GM10266 (cell line): ENCODE results near the gene USP24.
"Not testable (repeated sequence)": the region's sequence is repeated elsewhere in the genome, so short reads cannot be mapped to it uniquely, and the experiment has no call there.

ENCODE experiments used
- DNase-seq: peaks from one replicate; pipeline ENCODE4 v3.0.0; 2012; ENCODE audit errors: extremely low spot score
- TF ChIP-seq, protein P1 (sequence below): IDR thresholded peaks from 2 replicates; pipeline ENCODE4 v1.5.1; 2012; ENCODE audit warnings: mild to moderate bottlenecking, low read depth; ENCODE audit not compliant: control insufficient read depth, insufficient read depth; ENCODE audit errors: missing control alignments

Gene USP24

DNA sequence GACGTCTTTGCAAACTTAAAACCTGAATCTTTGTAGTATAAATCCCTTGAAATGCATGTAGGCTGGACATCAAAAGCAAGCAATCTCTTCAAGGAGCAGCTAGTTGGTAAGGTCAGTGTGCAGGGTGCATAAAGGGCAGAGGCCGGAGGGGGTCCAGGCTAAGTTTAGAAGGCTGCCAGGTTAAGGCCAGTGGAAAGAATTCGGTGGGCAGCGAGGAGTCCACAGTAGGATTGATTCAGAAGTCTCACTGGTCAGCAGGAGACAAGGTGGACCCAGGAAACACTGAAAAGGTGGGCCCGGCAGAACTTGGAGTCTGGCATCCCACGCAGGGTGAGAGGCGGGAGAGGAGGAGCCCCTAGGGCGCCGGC lies 176.2 kb downstream of the USP24 start:
- TF ChIP-seq, protein P1, sequence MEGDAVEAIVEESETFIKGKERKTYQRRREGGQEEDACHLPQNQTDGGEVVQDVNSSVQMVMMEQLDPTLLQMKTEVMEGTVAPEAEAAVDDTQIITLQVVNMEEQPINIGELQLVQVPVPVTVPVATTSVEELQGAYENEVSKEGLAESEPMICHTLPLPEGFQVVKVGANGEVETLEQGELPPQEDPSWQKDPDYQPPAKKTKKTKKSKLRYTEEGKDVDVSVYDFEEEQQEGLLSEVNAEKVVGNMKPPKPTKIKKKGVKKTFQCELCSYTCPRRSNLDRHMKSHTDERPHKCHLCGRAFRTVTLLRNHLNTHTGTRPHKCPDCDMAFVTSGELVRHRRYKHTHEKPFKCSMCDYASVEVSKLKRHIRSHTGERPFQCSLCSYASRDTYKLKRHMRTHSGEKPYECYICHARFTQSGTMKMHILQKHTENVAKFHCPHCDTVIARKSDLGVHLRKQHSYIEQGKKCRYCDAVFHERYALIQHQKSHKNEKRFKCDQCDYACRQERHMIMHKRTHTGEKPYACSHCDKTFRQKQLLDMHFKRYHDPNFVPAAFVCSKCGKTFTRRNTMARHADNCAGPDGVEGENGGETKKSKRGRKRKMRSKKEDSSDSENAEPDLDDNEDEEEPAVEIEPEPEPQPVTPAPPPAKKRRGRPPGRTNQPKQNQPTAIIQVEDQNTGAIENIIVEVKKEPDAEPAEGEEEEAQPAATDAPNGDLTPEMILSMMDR, result no peak
- DNase-seq, result no peak

- TF ChIP-seq, protein P1, result no peak
- no peak for DNase-seq
Measured at GRCh38 chr1:55038552-55038838, 176.7 kb downstream of the USP24 start.

- DNase-seq, result no peak
- TF ChIP-seq, protein P1, result no peak
Measured at GRCh38 chr1:55037733-55038551, 177.2 kb downstream of the USP24 start.

DNA sequence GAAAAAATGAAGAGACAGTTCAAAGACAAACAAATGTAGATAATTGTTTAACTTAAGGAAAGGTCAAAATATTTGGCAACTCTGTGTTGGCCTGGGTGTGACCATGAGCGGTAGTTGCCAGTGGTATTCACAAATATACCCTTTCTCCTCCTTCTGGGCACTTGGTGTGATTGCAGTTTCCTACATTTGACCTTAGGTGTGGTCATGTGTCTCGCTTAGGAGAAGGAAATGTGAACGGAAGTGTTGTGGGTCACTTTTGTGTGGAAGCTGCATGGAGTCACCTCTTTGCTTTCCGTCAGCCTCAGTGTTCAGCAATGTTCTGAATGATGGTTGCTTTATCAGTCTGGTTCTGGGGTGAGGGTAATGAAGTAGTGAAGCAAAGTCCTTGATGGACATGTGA lies 179.3 kb downstream of the USP24 start:
- TF ChIP-seq, protein P1, result no peak
- no peak for DNase-seq

DNA sequence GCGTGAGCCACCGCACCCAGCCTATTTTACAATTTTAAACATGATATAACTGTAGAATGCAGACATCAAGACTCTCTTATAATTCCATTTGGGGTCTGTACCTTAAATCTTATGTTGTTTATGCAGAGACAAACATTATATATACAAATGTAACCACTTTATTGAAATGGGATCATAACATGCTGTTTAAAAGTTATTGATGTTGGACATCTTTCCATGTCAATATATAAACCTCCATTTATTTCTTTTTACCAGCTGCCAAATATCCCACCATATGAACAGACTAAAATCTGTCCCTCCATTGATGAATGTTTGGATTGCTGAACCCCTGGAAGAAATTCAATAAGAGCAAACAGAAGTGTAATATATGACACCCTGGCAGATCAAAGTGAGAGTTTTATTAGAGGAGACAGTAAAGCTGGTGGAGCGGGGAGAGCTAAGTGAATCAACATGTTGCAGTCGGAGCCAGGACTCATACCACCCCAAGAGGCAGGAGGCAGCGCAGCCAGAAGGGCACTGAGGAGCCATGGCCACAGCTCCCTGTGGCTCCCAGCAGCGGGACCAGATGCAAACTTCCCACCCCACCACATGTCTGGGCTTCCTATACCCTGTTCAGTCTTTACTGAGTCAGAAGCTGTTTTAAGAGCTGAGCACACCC lies 180.6 kb downstream of the USP24 start:
- no peak for DNase-seq
- TF ChIP-seq, protein P1, result no peak

DNA sequence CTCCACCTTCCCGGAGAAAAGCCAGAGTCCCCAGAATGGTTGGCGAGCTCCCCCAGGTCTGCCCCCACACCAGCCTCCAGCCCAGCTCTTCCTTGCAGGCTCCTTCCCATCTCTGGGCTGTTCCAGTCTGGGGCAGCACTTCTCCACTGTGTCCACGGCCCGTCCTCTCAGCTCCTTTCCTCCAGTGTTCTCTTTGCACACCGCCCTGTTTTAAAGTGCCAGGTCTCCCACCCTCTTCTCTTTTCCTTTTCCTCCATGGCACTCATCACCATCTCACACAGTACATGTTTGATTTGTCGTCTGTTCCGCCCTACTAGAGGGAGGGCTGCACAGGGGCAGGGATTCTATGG lies 181.9 kb downstream of the USP24 start:
- no peak for DNase-seq
- TF ChIP-seq, protein P1, result no peak

DNA sequence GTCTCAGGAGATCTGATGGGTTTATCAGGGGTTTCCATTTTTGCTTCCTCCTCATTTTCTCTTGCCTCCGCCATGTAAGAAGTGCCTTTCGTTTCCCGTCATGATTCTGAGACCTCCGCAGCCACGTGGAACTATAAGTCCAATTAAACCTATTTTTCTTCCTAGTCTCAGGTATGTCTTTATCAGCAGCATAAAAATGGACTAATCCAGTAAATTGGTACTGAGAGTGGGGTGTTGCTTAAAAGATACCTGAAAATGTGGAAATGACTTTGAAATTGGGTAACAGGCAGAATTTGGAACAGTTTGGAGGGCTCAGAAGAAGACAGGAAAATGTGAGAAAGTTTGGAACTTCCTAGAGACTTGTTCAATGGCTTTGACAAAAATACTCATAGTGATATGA lies 184.1 kb downstream of the USP24 start:
- not testable (repeated sequence) for DNase-seq

GRCh38 chr1:55026682-55027081 lies 188.5 kb downstream of the USP24 start:
- DNase-seq, result not testable (repeated sequence)

DNA sequence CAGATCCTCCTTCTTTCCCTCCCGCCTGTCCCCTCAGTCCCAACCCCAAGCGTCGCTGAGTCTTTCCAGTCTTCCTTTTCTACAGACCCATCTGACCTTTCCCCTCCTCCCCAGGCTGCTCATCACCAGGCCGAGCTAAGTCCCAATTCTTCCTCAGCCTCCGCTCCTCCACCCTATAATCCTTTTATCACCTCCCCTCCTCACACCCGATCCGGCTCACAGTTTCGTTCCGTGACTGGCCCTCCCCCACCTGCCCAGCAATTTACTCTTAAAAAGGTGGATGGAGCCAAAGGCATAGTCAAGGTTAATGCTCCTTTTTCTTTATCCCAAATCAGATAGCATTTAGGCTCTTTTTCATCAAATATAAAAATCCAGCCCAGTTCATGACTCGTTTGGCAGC lies 191.0 kb downstream of the USP24 start:
- DNase-seq, result not testable (repeated sequence)
